Mesendoderm (in vitro differentiated cells): ENCODE results near the gene PIK3R2.
"Not testable (repeated sequence)": the region's sequence is repeated elsewhere in the genome, so short reads cannot be mapped to it uniquely, and the experiment has no call there.

Source experiments
- DNase-seq: peaks from one replicate; pipeline ENCODE4 v3.0.0; 2013
- H2AK5ac ChIP-seq: 2 replicates; pipeline ENCODE4 v1.6.1; 2013; ENCODE audit warnings: low read length, inconsistent platforms
- H2BK120ac ChIP-seq: 2 replicates; pipeline ENCODE4 v1.6.1; 2013; ENCODE audit warnings: low read depth, mild to moderate bottlenecking, low read length, moderate library complexity, mixed read lengths
- H2BK15ac ChIP-seq: replicated peaks from 2 replicates; pipeline ENCODE4 v1.6.1; 2013; ENCODE audit warnings: low read depth, mild to moderate bottlenecking, moderate library complexity
- H2BK5ac ChIP-seq: 2 replicates; pipeline ENCODE4 v1.6.1; 2013; ENCODE audit warnings: low read length, inconsistent platforms
- H3K18ac ChIP-seq: 2 replicates; pipeline ENCODE4 v1.6.1; 2013; ENCODE audit warnings: mild to moderate bottlenecking, low read length, mixed read lengths
- H3K23ac ChIP-seq: one replicate; pipeline ENCODE4 v1.6.1; 2013; ENCODE audit warnings: low read length
- H3K27ac ChIP-seq: 2 replicates; pipeline ENCODE4 v1.5.1; 2013; ENCODE audit warnings: low read depth, mild to moderate bottlenecking, inconsistent platforms, low read length, moderate library complexity
- H3K27me3 ChIP-seq: 2 replicates; pipeline ENCODE4 v1.6.1; 2013; ENCODE audit warnings: low read length, control low read depth, mild to moderate bottlenecking, inconsistent platforms; ENCODE audit not compliant: insufficient read depth, poor library complexity
- H3K36me3 ChIP-seq: 2 replicates; pipeline ENCODE4 v1.6.1; 2013; ENCODE audit warnings: low read length, inconsistent platforms; ENCODE audit not compliant: control insufficient read depth, insufficient read depth
- H3K4ac ChIP-seq: one replicate; pipeline ENCODE4 v1.6.1; 2013; ENCODE audit warnings: low read depth, mild to moderate bottlenecking, low read length, moderate library complexity
- H3K4me1 ChIP-seq: 2 replicates; pipeline ENCODE4 v1.6.1; 2013; ENCODE audit warnings: low read depth, low read length, inconsistent platforms; ENCODE audit not compliant: control insufficient read depth
- H3K4me2 ChIP-seq: 2 replicates; pipeline ENCODE4 v1.6.1; 2013; ENCODE audit warnings: low read length
- H3K4me3 ChIP-seq: 2 replicates; pipeline ENCODE4 v1.5.1; 2013; ENCODE audit warnings: mild to moderate bottlenecking, low read length
- H3K56ac ChIP-seq: one replicate; pipeline ENCODE4 v1.6.1; 2013; ENCODE audit warnings: low read length
- H3K79me1 ChIP-seq: 2 replicates; pipeline ENCODE4 v1.6.1; 2013; ENCODE audit warnings: low read length, inconsistent platforms
- H3K79me2 ChIP-seq: 2 replicates; pipeline ENCODE4 v1.6.1; 2013; ENCODE audit warnings: mild to moderate bottlenecking, low read length; ENCODE audit not compliant: control insufficient read depth, insufficient read depth
- H3K9ac ChIP-seq: 2 replicates; pipeline ENCODE4 v1.6.1; 2013; ENCODE audit warnings: low read length, inconsistent platforms
- H4K5ac ChIP-seq: one replicate; pipeline ENCODE4 v1.6.1; 2013; ENCODE audit warnings: low read length
- H4K8ac ChIP-seq: one replicate; pipeline ENCODE4 v1.6.1; 2013; ENCODE audit warnings: low read depth, mild to moderate bottlenecking, control low read depth, low read length, moderate library complexity
- WGBS: extraction: QIAGEN DNeasy Blood & Tissue Kit; methylation state at CpG from one replicate; pipeline ENCODE4 v1.1.7; 2013; ENCODE audit warnings: low lambda C conversion rate, missing lambda C conversion rate; ENCODE audit not compliant: insufficient coverage; ENCODE audit errors: extremely low coverage; 5-methylcytosine and 5-hydroxymethylcytosine counted together

PIK3R2 gene

DNA sequence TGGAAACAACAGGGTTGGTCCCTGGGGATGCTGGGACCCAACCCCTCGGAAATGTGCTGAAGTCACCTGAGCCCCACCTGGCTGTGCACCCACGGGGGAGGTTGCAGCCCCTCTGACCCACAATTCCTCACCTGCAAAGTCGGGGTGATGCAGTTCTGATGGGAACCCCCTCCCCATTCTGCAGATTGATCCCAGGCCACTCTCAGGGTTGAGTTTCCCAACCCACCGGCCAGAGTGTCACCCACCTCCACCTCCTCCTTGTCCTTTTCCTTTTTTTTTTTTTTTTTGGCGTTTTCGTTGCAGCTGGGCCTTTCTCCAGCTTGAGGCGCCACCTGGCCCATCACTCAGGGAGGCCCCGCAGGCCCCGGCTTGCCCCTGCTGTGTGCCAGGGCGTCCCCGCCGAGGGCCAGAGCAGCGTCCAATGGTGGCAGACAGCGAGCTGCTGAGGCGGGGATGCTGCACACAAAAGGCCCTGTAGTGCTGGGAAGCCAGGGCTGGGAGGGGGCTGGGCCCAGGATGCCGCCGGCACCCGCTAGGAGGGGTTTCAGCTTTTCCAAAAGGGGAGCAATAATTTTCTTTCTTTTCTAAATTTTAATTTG lies 4.6 kb downstream of the PIK3R2 start:
- H3K4me3 ChIP-seq: no peak overlapping the region
- no peak overlapping the region for H3K9ac ChIP-seq
- no CpG with 5 or more reads among the region's 18 CpGs for WGBS

DNA sequence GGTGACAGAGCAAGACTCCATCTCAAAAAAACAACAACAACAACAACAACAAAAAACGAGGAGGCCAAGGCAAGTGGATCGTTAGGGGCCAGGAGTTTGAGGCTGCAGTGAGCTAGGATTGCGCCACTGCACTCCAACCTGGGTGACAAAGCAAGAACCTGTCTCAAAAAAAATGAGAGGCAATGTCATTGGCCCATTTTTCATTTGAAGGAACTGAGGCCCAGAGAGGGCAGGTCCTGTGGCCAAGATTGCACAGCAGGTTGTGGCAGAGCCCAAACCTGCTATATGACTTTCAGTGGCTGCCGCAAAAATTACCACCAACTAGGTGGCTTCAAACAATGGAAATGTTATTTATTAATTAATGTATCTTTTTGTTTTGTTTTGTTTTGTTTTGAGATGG lies 5.5 kb downstream of the PIK3R2 start:
- H3K27ac ChIP-seq: no peak overlapping the region
- no peak overlapping the region for H2BK15ac ChIP-seq
- H3K4me3 ChIP-seq: no peak overlapping the region
- no peak overlapping the region for H2AK5ac ChIP-seq
- H3K9ac ChIP-seq: no peak overlapping the region
- no peak overlapping the region for H3K18ac ChIP-seq
- no peak overlapping the region for H3K23ac ChIP-seq
- H3K4me2 ChIP-seq: no peak overlapping the region
- H3K4ac ChIP-seq: no peak overlapping the region
- H3K56ac ChIP-seq: no peak overlapping the region
- no peak overlapping the region for H4K5ac ChIP-seq
- DNase-seq: no peak
- H2BK5ac ChIP-seq: no peak overlapping the region
- peaks cover 2% of the 10 kb centered on the region for H3K79me2 ChIP-seq
- peaks cover 1% of the 10 kb centered on the region for H3K36me3 ChIP-seq
- H4K8ac ChIP-seq: no peak overlapping the region
- WGBS: no CpG with 5 or more reads among the region's 4 CpGs
- no peaks in the 10 kb centered on the region for H3K27me3 ChIP-seq
- no peaks in the 10 kb centered on the region for H3K4me1 ChIP-seq
- H2BK120ac ChIP-seq: no peak overlapping the region
- H3K79me1 ChIP-seq: peaks cover 7% of the 10 kb centered on the region

More for the DNA sequence above, 4.6 kb downstream of the PIK3R2 start:
- Histone ChIP-seq H3K27ac (no peak overlapping the region), H3K4me2 (no peak overlapping the region), H2BK15ac (no peak overlapping the region), H3K79me1 (peaks cover 7% of the 10 kb centered on the region), H4K5ac (no peak overlapping the region), H3K23ac (no peak overlapping the region), H3K18ac (no peak overlapping the region), H3K56ac (no peak overlapping the region), H3K4me1 (no peaks in the 10 kb centered on the region), H3K4ac (no peak overlapping the region), H2AK5ac (no peak overlapping the region), H4K8ac (no peak overlapping the region), H3K36me3 (no peaks in the 10 kb centered on the region), H2BK5ac (no peak overlapping the region), H3K79me2 (peaks cover 2% of the 10 kb centered on the region), H3K27me3 (no peaks in the 10 kb centered on the region), H2BK120ac (no peak overlapping the region)
- DNase-seq: no peak

DNA sequence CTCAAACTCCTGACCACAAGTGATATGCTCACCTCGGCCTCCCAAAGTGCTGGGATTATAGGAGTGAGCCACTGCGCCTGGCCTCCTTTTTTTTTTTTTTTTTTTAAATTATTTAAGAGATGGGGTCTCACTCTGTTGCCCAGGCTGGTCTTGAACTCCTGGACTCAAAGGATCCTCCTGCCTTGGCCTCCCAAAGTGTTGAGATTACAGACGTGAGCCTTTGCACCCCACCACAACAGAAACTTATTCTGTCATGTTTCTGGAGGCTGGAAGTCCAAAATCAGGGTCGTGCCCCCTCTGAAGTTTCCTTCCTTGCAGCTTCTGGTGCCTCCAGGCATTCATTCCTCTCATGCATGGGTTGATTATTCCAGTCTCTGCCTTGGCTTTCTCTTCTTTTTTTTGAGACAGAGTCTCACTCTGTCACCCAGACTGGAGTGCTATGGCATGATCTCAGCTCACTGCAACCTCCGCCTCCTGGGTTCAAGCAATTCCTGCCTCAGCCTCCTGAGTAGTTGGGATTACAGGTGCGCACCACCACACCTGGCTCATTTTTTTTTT lies 6.2 kb downstream of the PIK3R2 start:
- not testable (repeated sequence) for H3K4ac ChIP-seq, H2BK5ac ChIP-seq, H3K27me3 ChIP-seq, H2AK5ac ChIP-seq, H3K27ac ChIP-seq, H3K79me1 ChIP-seq, H2BK15ac ChIP-seq, DNase-seq, H4K5ac ChIP-seq, H3K4me1 ChIP-seq, H3K4me3 ChIP-seq, H4K8ac ChIP-seq, H3K4me2 ChIP-seq, H3K18ac ChIP-seq, H3K23ac ChIP-seq, H2BK120ac ChIP-seq, H3K56ac ChIP-seq, H3K79me2 ChIP-seq, H3K36me3 ChIP-seq, H3K9ac ChIP-seq
- no CpG with 5 or more reads among the region's 6 CpGs for WGBS

DNA sequence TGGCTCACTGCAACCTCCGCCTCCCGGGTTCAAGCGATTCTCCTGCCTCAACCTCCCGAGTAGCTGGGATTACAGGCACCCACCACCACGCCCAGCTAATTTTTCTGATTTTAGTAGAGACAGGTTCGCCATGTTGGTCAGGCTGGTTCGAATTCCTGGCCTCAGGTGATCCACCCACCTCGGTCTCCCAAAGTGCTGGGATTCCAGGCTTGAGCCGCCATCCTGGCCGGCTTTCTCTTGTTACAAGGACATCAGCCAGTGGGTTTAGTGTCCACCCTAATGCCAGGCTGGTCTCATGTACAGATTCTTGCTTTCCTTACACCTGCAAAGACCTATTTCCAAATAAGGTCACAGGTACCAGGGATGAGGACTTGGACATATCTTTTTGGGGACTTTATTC lies 6.8 kb downstream of the PIK3R2 start:
- H3K79me2 ChIP-seq: no peaks in the 10 kb centered on the region
- no peak overlapping the region for H3K27ac ChIP-seq
- no peak overlapping the region for H4K5ac ChIP-seq
- no peak overlapping the region for H2AK5ac ChIP-seq
- no peak overlapping the region for H2BK15ac ChIP-seq
- H3K9ac ChIP-seq: no peak overlapping the region
- H3K27me3 ChIP-seq: no peaks in the 10 kb centered on the region
- no peak overlapping the region for H2BK120ac ChIP-seq
- H3K4me1 ChIP-seq: no peaks in the 10 kb centered on the region
- no peak overlapping the region for H3K4ac ChIP-seq
- no peak overlapping the region for H3K4me3 ChIP-seq
- H3K56ac ChIP-seq: no peak overlapping the region
- no peak overlapping the region for H3K4me2 ChIP-seq
- H3K79me1 ChIP-seq: peaks cover 4% of the 10 kb centered on the region
- no peak overlapping the region for H4K8ac ChIP-seq
- H3K36me3 ChIP-seq: peaks cover 1% of the 10 kb centered on the region
- no peak overlapping the region for H3K23ac ChIP-seq
- H3K18ac ChIP-seq: no peak overlapping the region
- WGBS: no CpG with 5 or more reads among the region's 10 CpGs
- H2BK5ac ChIP-seq: no peak overlapping the region
- DNase-seq: no peak

DNA sequence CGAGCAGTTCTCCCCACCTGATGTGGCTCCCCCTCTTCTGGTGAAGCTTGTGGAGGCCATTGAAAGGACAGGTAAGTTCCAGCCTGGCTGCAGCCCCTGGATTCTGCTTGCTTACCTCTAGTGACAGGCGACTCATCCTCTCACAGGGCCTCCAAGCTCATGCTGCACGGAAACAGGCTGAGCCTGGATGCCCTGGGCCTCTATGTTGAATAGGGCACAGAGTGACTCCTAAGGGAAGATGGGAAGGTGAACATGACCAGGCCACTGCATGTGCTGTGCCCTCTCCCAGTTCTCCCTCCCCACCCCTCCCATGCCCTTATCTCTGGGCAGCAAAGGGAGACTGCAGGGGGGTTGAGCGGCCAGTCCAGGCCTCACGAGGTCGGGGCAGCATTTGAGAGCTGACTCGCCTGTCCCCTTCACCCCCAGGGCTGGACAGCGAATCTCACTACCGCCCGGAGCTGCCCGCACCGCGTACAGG lies 7.6 kb downstream of the PIK3R2 start:
- H3K79me2 ChIP-seq: no peaks in the 10 kb centered on the region
- no peaks in the 10 kb centered on the region for H3K4me1 ChIP-seq
- no peaks in the 10 kb centered on the region for H3K27me3 ChIP-seq
- peak overlapping the region; percentile 63 for H3K9ac ChIP-seq
- H2BK15ac ChIP-seq: no peak overlapping the region
- H3K79me1 ChIP-seq: no peaks in the 10 kb centered on the region
- no peak overlapping the region for H3K4ac ChIP-seq
- H3K4me2 ChIP-seq: no peak overlapping the region
- peaks cover 1% of the 10 kb centered on the region for H3K36me3 ChIP-seq
- H3K27ac ChIP-seq: no peak overlapping the region
- no CpG with 5 or more reads among the region's 13 CpGs for WGBS
- H4K5ac ChIP-seq: no peak overlapping the region
- DNase-seq: no peak
- no peak overlapping the region for H3K23ac ChIP-seq
- no peak overlapping the region for H2BK120ac ChIP-seq
- H3K56ac ChIP-seq: peak overlapping the region; percentile 89
- H2AK5ac ChIP-seq: no peak overlapping the region
- H3K4me3 ChIP-seq: no peak overlapping the region
- no peak overlapping the region for H2BK5ac ChIP-seq
- H4K8ac ChIP-seq: no peak overlapping the region
- H3K18ac ChIP-seq: no peak overlapping the region
